Measurements from ENCODE around the gene TRABD2B. TPM values are rescaled to one million over a fixed set of nuclear protein-coding genes. Genes with fewer than 3 reads are reported as not detected.

Gene TRABD2B
- total and polyA plus RNA-seq, 2 of the 13 experiments (the other 11 are each of a cell fraction or from before 2014, with no cell fraction given) = 0.04 TPM; not detected in 1

DNA sequence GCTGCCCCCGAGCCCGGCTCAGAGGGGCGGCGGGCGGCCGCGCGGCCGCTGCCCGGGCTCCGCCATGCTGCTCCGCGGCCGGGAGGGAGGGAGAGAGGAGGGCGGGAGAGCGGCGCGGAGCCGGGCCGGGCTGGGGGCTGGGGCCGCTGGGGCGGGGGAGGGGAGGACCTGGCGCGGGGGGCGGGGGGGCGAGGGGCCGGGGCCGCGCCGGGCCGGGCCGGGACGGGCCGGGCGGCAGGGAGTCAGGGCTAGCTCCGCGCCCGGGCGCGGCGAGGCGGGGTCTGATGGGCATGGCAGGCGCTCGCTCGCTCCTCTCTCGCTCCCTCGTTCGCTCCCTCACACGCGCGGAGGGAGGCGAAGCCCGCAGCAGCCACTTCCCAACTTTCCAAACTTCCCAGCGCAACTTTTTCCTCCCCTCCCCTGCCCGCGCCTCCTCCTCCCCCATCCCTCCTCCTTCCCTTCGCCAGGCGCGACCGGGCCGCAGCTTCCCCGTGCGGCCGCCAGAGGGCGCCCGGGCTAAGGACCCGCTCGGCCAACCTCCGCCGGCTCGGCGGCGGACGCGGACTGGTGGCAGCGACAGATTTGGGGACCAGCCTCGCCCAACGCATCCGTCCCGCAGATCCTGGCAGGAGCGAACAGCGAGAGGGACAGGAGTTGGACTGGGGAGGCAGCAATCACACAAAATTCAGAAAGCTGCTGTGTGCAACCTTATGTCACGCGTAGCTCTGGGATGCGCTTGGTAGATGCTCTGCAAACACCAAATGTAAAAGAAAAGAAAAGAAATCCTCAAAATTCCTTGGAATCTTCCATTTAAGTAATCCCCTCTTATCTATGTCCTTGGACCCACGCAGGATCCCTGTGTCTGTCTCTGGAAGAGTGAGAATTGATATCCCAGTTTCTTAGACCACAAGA is at the start of gene TRABD2B (continued):
- TF ChIP-seq, protein P1, sequence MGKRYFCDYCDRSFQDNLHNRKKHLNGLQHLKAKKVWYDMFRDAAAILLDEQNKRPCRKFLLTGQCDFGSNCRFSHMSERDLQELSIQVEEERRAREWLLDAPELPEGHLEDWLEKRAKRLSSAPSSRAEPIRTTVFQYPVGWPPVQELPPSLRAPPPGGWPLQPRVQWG (CRISPR knock-in tag; IDR thresholded peaks at IDR 0.05; ENCODE audit: borderline replicate concordance, low read depth) = no peak
- TF ChIP-seq ZNF614 (CRISPR knock-in tag; IDR thresholded peaks at IDR 0.05; ENCODE audit: borderline replicate concordance) (no peak), KDM5A (IDR thresholded peaks at IDR 0.05; ENCODE audit: borderline replicate concordance, low read length) (no peak), ZSCAN25 (CRISPR knock-in tag; IDR thresholded peaks at IDR 0.05) (0 out of 2 replicates have a peak, but pooled peaks have one; percentile 49), TBP (CRISPR knock-in tag; IDR thresholded peaks at IDR 0.05) (peak; percentile 62; the same call in 1 of the 2 replicates), KDM2A (CRISPR knock-in tag; IDR thresholded peaks at IDR 0.05; ENCODE audit: borderline replicate concordance, low read depth) (peak; percentile 73; the same call in 1 of the 2 replicates), ZGPAT (CRISPR knock-in tag; IDR thresholded peaks at IDR 0.05) (no peak; the same call in 1 of the 2 replicates), HBP1 (CRISPR knock-in tag; IDR thresholded peaks at IDR 0.05; ENCODE audit: low read depth) (0 out of 2 replicates have a peak, but pooled peaks have one; percentile 25), LCORL (IDR thresholded peaks at IDR 0.05) (no peak), LCORL (CRISPR knock-in tag; IDR thresholded peaks at IDR 0.05) (no peak), SAP130 (CRISPR knock-in tag; IDR thresholded peaks at IDR 0.05; ENCODE audit: low read depth) (0 out of 2 replicates have a peak, but pooled peaks have one; percentile 17), CBX1 (IDR thresholded peaks at IDR 0.05; ENCODE audit: low read depth) (no peak), ZNF768 (CRISPR knock-in tag; IDR thresholded peaks at IDR 0.05) (0 out of 2 replicates have a peak, but pooled peaks have one; percentile 31), CTCF (CRISPR knock-in tag; IDR thresholded peaks at IDR 0.05) (peak; percentile 88), RAD21 (CRISPR knock-in tag; IDR thresholded peaks at IDR 0.05) (peak; percentile 69), CHD2 (IDR thresholded peaks at IDR 0.05; ENCODE audit: low read depth, low read length) (no peak)
- TF ChIP-seq, protein P2, sequence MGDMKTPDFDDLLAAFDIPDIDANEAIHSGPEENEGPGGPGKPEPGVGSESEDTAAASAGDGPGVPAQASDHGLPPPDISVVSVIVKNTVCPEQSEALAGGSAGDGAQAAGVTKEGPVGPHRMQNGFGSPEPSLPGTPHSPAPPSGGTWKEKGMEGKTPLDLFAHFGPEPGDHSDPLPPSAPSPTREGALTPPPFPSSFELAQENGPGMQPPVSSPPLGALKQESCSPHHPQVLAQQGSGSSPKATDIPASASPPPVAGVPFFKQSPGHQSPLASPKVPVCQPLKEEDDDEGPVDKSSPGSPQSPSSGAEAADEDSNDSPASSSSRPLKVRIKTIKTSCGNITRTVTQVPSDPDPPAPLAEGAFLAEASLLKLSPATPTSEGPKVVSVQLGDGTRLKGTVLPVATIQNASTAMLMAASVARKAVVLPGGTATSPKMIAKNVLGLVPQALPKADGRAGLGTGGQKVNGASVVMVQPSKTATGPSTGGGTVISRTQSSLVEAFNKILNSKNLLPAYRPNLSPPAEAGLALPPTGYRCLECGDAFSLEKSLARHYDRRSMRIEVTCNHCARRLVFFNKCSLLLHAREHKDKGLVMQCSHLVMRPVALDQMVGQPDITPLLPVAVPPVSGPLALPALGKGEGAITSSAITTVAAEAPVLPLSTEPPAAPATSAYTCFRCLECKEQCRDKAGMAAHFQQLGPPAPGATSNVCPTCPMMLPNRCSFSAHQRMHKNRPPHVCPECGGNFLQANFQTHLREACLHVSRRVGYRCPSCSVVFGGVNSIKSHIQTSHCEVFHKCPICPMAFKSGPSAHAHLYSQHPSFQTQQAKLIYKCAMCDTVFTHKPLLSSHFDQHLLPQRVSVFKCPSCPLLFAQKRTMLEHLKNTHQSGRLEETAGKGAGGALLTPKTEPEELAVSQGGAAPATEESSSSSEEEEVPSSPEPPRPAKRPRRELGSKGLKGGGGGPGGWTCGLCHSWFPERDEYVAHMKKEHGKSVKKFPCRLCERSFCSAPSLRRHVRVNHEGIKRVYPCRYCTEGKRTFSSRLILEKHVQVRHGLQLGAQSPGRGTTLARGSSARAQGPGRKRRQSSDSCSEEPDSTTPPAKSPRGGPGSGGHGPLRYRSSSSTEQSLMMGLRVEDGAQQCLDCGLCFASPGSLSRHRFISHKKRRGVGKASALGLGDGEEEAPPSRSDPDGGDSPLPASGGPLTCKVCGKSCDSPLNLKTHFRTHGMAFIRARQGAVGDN (CRISPR knock-in tag; IDR thresholded peaks at IDR 0.05) = peak; percentile 58
- TF ChIP-seq, protein P3, sequence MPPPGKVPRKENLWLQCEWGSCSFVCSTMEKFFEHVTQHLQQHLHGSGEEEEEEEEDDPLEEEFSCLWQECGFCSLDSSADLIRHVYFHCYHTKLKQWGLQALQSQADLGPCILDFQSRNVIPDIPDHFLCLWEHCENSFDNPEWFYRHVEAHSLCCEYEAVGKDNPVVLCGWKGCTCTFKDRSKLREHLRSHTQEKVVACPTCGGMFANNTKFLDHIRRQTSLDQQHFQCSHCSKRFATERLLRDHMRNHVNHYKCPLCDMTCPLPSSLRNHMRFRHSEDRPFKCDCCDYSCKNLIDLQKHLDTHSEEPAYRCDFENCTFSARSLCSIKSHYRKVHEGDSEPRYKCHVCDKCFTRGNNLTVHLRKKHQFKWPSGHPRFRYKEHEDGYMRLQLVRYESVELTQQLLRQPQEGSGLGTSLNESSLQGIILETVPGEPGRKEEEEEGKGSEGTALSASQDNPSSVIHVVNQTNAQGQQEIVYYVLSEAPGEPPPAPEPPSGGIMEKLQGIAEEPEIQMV (CRISPR knock-in tag; IDR thresholded peaks at IDR 0.05; ENCODE audit: low read depth) = peak; percentile 59; the same call in 1 of the 2 replicates
